HCT116 (cell line): ENCODE results near the gene GALK1. TPM values are rescaled to one million over a fixed set of nuclear protein-coding genes. Genes with fewer than 3 reads are reported as not detected.

Experiments
- ATAC-seq: fragments of 200-7000 bp; cut with Tn5 transposase; 2 replicates; pipeline ENCODE4 v1.9.1; 2020; ENCODE audit warnings: mild to moderate bottlenecking, moderate library complexity
- BruUV-seq: library from RNA; stranded (reverse); fragments of 400-500 nt; replicated peaks from 2 replicates; lab custom pipeline; 2021; lab: Mats Ljungman, UMichigan
- CTCF ChIA-PET: fragments of 300-600 bp; sonication (Branson Sonifier 250); formaldehyde crosslinking; loops from one replicate; lab custom pipeline; 2021; ENCODE audit warnings: antibody characterized with exemption; lab: Charles Lee
- POLR2A ChIA-PET: fragments of 300-600, 350-600 bp; sonication (Branson Sonifier 250); formaldehyde crosslinking; loops from one replicate; lab custom pipeline; 2021; ENCODE audit warnings: antibody characterized with exemption; lab: Charles Lee
- RAD21 ChIA-PET, 2 experiments: fragments of 300-600 bp; sonication (Branson Sonifier 250); formaldehyde crosslinking; loops; one replicate each; lab custom pipeline; 2023; ENCODE audit warnings: low total read pairs in 2 of 2; ENCODE audit not compliant: uncharacterized antibody in 2 of 2, unreplicated experiment in 2 of 2, low non-redundant PET in 1 of 2; lab: Charles Lee
- DNase-seq: peaks from one replicate; pipeline ENCODE4 v3.0.0-alpha.2; 2010; ENCODE audit warnings: low read depth, low spot score
- H2AFZ ChIP-seq: fragments of 200-600 bp; shearing (Covaris generic), sonication (generic); 2 replicates; pipeline ENCODE4 v1.6.1; 2017; ENCODE audit warnings: low read depth, mixed run types, mixed read lengths, antibody characterized with exemption, low read length; ENCODE audit not compliant: poor library complexity, severe bottlenecking
- H3K27ac ChIP-seq: 2 replicates; pipeline ENCODE4 v1.5.1; 2012; ENCODE audit warnings: low read depth, low read length
- H3K27me3 ChIP-seq: fragments of 200-600 bp; sonication (generic); 2 replicates; pipeline ENCODE4 v1.6.1; 2016; ENCODE audit warnings: mixed run types, low read length, mixed read lengths; ENCODE audit not compliant: insufficient read depth
- H3K36me3 ChIP-seq, 2 experiments: fragments of 200-500 bp in 1 of 2; fragments of 200-600 bp in 1 of 2; sonication (Bioruptor generic) in 1 of 2; sonication (generic) in 1 of 2; 2 replicates each; pipeline versions ENCODE4 v1.5.1 to v1.6.1; 2014 to 2016; ENCODE audit warnings: low read length in 2 of 2, inconsistent platforms in 1 of 2, mixed read lengths in 1 of 2, mixed run types in 1 of 2; ENCODE audit not compliant: insufficient read depth in 2 of 2, control insufficient read depth in 1 of 2
- H3K4me1 ChIP-seq, 2 experiments: fragments of 200-600 bp in 1 of 2; sonication (generic) in 1 of 2; 2 replicates each; pipeline versions ENCODE4 v1.5.1 to v1.6.1; 2012 to 2017; ENCODE audit warnings: low read length in 2 of 2, inconsistent platforms in 1 of 2, mild to moderate bottlenecking in 1 of 2, mixed read lengths in 1 of 2, mixed run types in 1 of 2, moderate library complexity in 1 of 2; ENCODE audit not compliant: insufficient read depth in 2 of 2, control insufficient read depth in 1 of 2
- H3K4me2 ChIP-seq: fragments of 200-600 bp; sonication (generic); 2 replicates; pipeline ENCODE4 v1.6.1; 2017; ENCODE audit warnings: mixed run types, low read length, mixed read lengths
- H3K4me3 ChIP-seq, 2 experiments: fragments of 200-600 bp in 1 of 2; sonication (generic) in 1 of 2; replicated peaks in 1 of 2; 2 replicates each; pipeline ENCODE4 v1.5.1; 2011 to 2016; ENCODE audit warnings: low read length in 2 of 2, control low read depth in 1 of 2, low read depth in 1 of 2, mild to moderate bottlenecking in 1 of 2, mixed read lengths in 1 of 2, mixed run types in 1 of 2
- H3K79me2 ChIP-seq: fragments of 200-600 bp; sonication (generic); 2 replicates; pipeline ENCODE4 v1.6.1; 2017; ENCODE audit warnings: mild to moderate bottlenecking, mixed run types, low read length, moderate library complexity, mixed read lengths; ENCODE audit not compliant: insufficient read depth
- H3K9ac ChIP-seq: fragments of 200-600 bp; sonication (generic); 2 replicates; pipeline ENCODE4 v1.6.1; 2016; ENCODE audit warnings: low read length, mixed read lengths
- H3K9me2 ChIP-seq: fragments of 200-600 bp; sonication (generic), shearing (Covaris generic); 2 replicates; pipeline ENCODE4 v1.6.1; 2017; ENCODE audit warnings: mixed run types, mild to moderate bottlenecking, moderate library complexity; ENCODE audit not compliant: insufficient read depth
- H3K9me3 ChIP-seq, 2 experiments: fragments of 200-500 bp in 1 of 2; fragments of 200-600 bp in 1 of 2; sonication (Bioruptor generic) in 1 of 2; sonication (generic) in 1 of 2; 2 replicates each; pipeline ENCODE4 v1.6.1; 2014 to 2017; ENCODE audit warnings: low read length in 2 of 2, mixed read lengths in 2 of 2, inconsistent platforms in 1 of 2, low read depth in 1 of 2, mild to moderate bottlenecking in 1 of 2, mixed run types in 1 of 2, moderate library complexity in 1 of 2; ENCODE audit not compliant: control insufficient read depth in 1 of 2, insufficient read depth in 1 of 2
- H4K20me1 ChIP-seq: fragments of 200-600 bp; sonication (generic), shearing (Covaris generic); 2 replicates; pipeline ENCODE4 v1.6.1; 2017; ENCODE audit warnings: mixed run types, mild to moderate bottlenecking, moderate library complexity; ENCODE audit not compliant: insufficient read depth
- CEBPB ChIP-seq: IDR thresholded peaks from 2 replicates; pipeline ENCODE4 v1.6.1; 2012; ENCODE audit warnings: low read depth
- CTCF ChIP-seq, 3 experiments: fragments of 200-600 bp in 1 of 3; sonication (generic) in 1 of 3; IDR thresholded peaks in 2 of 3; conservative IDR thresholded peaks in 1 of 3; 2 replicates each; pipeline ENCODE4 v1.5.1; 2012 to 2017; ENCODE audit warnings: low read depth in 2 of 3, low read length in 2 of 3, antibody characterized with exemption in 1 of 3, borderline replicate concordance in 1 of 3, control low read depth in 1 of 3, mild to moderate bottlenecking in 1 of 3, mixed read lengths in 1 of 3, mixed run types in 1 of 3, moderate library complexity in 1 of 3; ENCODE audit not compliant: insufficient read depth in 1 of 3
- ELF1 ChIP-seq: IDR thresholded peaks from 2 replicates; pipeline ENCODE4 v1.6.1; 2012; ENCODE audit warnings: low read depth, borderline replicate concordance
- EZH2phosphoT487 ChIP-seq: fragments of 200-600 bp; IDR thresholded peaks from 2 replicates; pipeline ENCODE4 v1.6.1; 2018; ENCODE audit warnings: antibody characterized with exemption, borderline replicate concordance
- FOSL1 ChIP-seq: IDR thresholded peaks from 2 replicates; pipeline ENCODE4 v1.6.1; 2012; ENCODE audit warnings: low read depth
- POLR2A ChIP-seq: IDR thresholded peaks from 2 replicates; pipeline ENCODE4 v1.7.0; 2011; ENCODE audit warnings: borderline replicate concordance; ENCODE audit not compliant: insufficient read depth, insufficient read length; ENCODE audit errors: extremely low read depth
- RAD21 ChIP-seq: IDR thresholded peaks from 2 replicates; pipeline ENCODE4 v1.6.1; 2012; ENCODE audit warnings: low read depth, mild to moderate bottlenecking
- REST ChIP-seq: IDR thresholded peaks from 2 replicates; pipeline ENCODE4 v1.6.1; 2012; ENCODE audit warnings: low read depth
- SP1 ChIP-seq: IDR thresholded peaks from 2 replicates; pipeline ENCODE4 v1.6.1; 2012; ENCODE audit warnings: low read depth
- SRF ChIP-seq: IDR thresholded peaks from 2 replicates; pipeline ENCODE4 v1.6.1; 2012; ENCODE audit warnings: low read depth
- intact Hi-C: fragments of 100-400 bp; cut with micrococcal nuclease; formaldehyde crosslinking; loops from 2 replicates; pipeline ENCODE4 v1.10.0; 2022
- total RNA-seq: library from RNA; stranded (reverse); gene quantifications from one replicate; pipeline ENCODE4 v1.2.1, GENCODE V29; 2021; ENCODE audit not compliant: unreplicated experiment
- TF ChIP-seq, protein P1 (sequence below): IDR thresholded peaks from 2 replicates; pipeline ENCODE4 v1.6.1; 2012

The GALK1 gene
- total RNA-seq, 1 experiment from 2014 or later, result 57.8 TPM

DNA sequence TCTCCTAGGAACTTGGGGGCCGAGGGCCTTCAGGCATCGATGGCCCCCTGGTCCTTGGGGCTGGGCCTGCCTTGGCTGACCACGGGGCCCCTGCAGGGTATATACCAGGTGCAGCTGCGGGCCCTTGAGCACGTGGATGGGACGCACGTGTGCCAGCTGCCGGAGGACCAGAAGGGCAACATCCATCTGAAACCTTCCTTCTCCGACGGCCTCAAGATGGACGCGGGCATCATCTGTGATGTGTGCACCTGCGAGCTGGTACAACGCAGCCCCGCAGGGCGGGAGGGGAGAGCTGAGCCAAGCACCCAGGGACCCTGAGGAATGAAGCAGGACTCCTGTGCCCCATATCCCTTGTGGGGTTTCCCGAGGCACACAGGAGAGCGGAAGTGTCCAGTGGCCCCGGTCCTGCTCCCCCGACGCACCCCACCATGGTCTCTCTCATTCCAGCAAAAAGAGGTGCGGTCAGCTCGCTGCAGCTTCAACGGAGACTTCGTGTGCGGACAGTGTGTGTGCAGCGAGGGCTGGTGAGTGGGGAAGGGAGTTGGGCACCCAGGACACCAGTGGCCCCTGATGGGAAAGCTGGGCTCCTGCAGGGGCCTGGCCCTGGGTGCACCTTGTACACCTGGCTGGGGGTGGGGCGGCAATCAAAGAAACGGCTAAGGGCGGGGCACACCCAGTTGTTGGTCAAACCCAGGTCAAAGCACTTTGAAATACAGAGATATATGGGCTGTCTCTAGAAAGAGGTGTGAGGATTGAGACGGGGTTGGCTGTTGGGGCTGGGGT lies 33.1 kb downstream of the GALK1 start:
- Histone ChIP-seq H3K27me3 (no peaks in the 10 kb centered on the region), H3K27ac (no peak overlapping the region; the same call in 1 of the 2 replicates)

More for the DNA sequence above, 33.1 kb downstream of the GALK1 start:
- intact Hi-C loops, result no loop called here
- no TSS peak for BruUV-seq
- Histone ChIP-seq H3K4me1 (no peaks in the 10 kb centered on the region; a peak in 1 of 4 replicates), H2AFZ (no peak overlapping the region), H3K9me3 (no peaks in the 10 kb centered on the region), H3K9me2 (no peaks in the 10 kb centered on the region), H3K79me2 (peaks cover 3% of the 10 kb centered on the region; the same call in 1 of the 2 replicates), H4K20me1 (no peaks in the 10 kb centered on the region), H3K4me2 (no peak overlapping the region), H3K4me3 (no peak overlapping the region), H3K9ac (no peak overlapping the region), H3K36me3 (peaks cover 61 to 78% of the 10 kb centered on the region in 2 experiments)
- DNase-seq (no peak), ATAC-seq (0 out of 2 replicates have a peak, but pooled peaks have one; percentile 6)
- ChIA-PET RAD21 (no interaction called here), POLR2A (interaction anchor here (2.3 kb wide), 1 partner anchor 50 kb away, joined by 5 read pairs; no protein-coding TSS in a partner anchor), CTCF (interaction anchor here (0.7 to 3.6 kb wide), 2 partner anchors 11 to 16 kb away, joined by 3 to 9 read pairs; partner anchors contain the start of gene ITGB4)
- TF ChIP-seq CTCF (IDR thresholded peaks at IDR 0.05 in 2 of 3, conservative IDR thresholded peaks at IDR 0.05 in 1 of 3; ENCODE audit: borderline replicate concordance in 1 of 3, insufficient read depth in 1 of 3, low read depth in 2 of 3, low read length in 2 of 3) (no peak), EZH2phosphoT487 (no peak), POLR2A (no peak), CEBPB (no peak), FOSL1 (no peak), SRF (no peak), REST (no peak), ELF1 (no peak), RAD21 (no peak), SP1 (no peak)
- TF ChIP-seq, protein P1, sequence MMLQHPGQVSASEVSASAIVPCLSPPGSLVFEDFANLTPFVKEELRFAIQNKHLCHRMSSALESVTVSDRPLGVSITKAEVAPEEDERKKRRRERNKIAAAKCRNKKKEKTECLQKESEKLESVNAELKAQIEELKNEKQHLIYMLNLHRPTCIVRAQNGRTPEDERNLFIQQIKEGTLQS, result no peak
